PC-9 (cell line): ENCODE measurements around the gene UXS1. TPM values are rescaled to one million over a fixed set of nuclear protein-coding genes. Genes with fewer than 3 reads are reported as not detected.

Experiments
- BruUV-seq: library from RNA; stranded (reverse); fragments of 400-500 nt; replicated peaks from 2 replicates; lab custom pipeline; 2021; lab: Mats Ljungman, UMichigan
- CTCF ChIA-PET: fragments of 300-600 bp; sonication (Branson Sonifier 250); formaldehyde crosslinking; loops from one replicate; lab custom pipeline; 2022; ENCODE audit warnings: antibody characterized with exemption; lab: Charles Lee
- POLR2A ChIA-PET: fragments of 300-600 bp; sonication (Branson Sonifier 250); formaldehyde crosslinking; loops from one replicate; lab custom pipeline; 2022; ENCODE audit warnings: antibody characterized with exemption; ENCODE audit not compliant: unreplicated experiment; lab: Charles Lee
- DNase-seq, 2 experiments: peaks; one replicate each; pipeline versions ENCODE4 v3.0.0 to v3.0.0-alpha.2; 2015 to 2022; ENCODE audit warnings: mixed read lengths in 1 of 2
- H2AFZ ChIP-seq: fragments of 200-600 bp; sonication (generic); 2 replicates; pipeline ENCODE4 v1.8.1; 2017; ENCODE audit warnings: antibody characterized with exemption
- H3F3A ChIP-seq: fragments of 200-600 bp; sonication (generic); 2 replicates; pipeline ENCODE4 v1.8.1; 2017; ENCODE audit warnings: antibody characterized with exemption, mild to moderate bottlenecking, low read depth; ENCODE audit not compliant: insufficient read depth
- H3K27ac ChIP-seq: fragments of 200-600 bp; sonication (generic); 2 replicates; pipeline ENCODE4 v1.6.1; 2016; ENCODE audit warnings: mixed run types
- H3K27me3 ChIP-seq: fragments of 200-600 bp; sonication (generic); 2 replicates; pipeline ENCODE4 v1.6.1; 2016; ENCODE audit warnings: low read depth, mixed run types; ENCODE audit not compliant: insufficient read depth
- H3K36me3 ChIP-seq: fragments of 200-600 bp; sonication (generic); 2 replicates; pipeline ENCODE4 v1.6.1; 2016; ENCODE audit warnings: low read depth, mixed run types
- H3K4me1 ChIP-seq: fragments of 200-600 bp; sonication (generic); replicated peaks from 2 replicates; pipeline ENCODE4 v1.6.1; 2016; ENCODE audit warnings: mixed run types; ENCODE audit not compliant: insufficient read depth
- H3K4me2 ChIP-seq: fragments of 200-600 bp; sonication (generic); 2 replicates; pipeline ENCODE4 v1.6.1; 2017; ENCODE audit warnings: mixed run types
- H3K4me3 ChIP-seq: fragments of 200-600 bp; sonication (generic); 2 replicates; pipeline ENCODE4 v1.6.1; 2016; ENCODE audit warnings: mixed run types
- H3K79me2 ChIP-seq: fragments of 200-600 bp; sonication (generic); 2 replicates; pipeline ENCODE4 v1.6.1; 2017; ENCODE audit warnings: low read depth, mixed run types
- H3K9me2 ChIP-seq: fragments of 200-600 bp; sonication (generic); 2 replicates; pipeline ENCODE4 v1.8.1; 2017; ENCODE audit warnings: mild to moderate bottlenecking; ENCODE audit not compliant: insufficient read depth
- H3K9me3 ChIP-seq: fragments of 200-600 bp; sonication (generic); 2 replicates; pipeline ENCODE4 v1.8.1; 2016; ENCODE audit warnings: low read depth; ENCODE audit not compliant: insufficient read depth
- H4K20me1 ChIP-seq: fragments of 200-600 bp; sonication (generic); 2 replicates; pipeline ENCODE4 v1.8.1; 2017; ENCODE audit not compliant: insufficient read depth
- CTCF ChIP-seq: fragments of 200-600 bp; sonication (generic); conservative IDR thresholded peaks from 2 replicates; pipeline ENCODE4 v1.6.1; 2017; ENCODE audit warnings: mixed run types, antibody characterized with exemption, mild to moderate bottlenecking, moderate library complexity
- EZH2 ChIP-seq: fragments of 200-600 bp; sonication (generic); IDR thresholded peaks from 2 replicates; pipeline ENCODE4 v1.8.0; 2017; ENCODE audit warnings: antibody characterized with exemption, low read depth
- intact Hi-C: fragments of 100-400 bp; cut with micrococcal nuclease; formaldehyde crosslinking; loops from one replicate; pipeline ENCODE4 v1.10.0; 2022; ENCODE audit not compliant: unreplicated experiment
- total RNA-seq: library from RNA; stranded (reverse); gene quantifications from 2 replicates; pipeline ENCODE4 v1.2.3, GENCODE V29; 2021

The UXS1 gene
- total RNA-seq, 1 experiment from 2014 or later: 65.6 TPM

GRCh38 chr2:106106622-106107508 lies 87.2 kb downstream of the UXS1 start:
- ChIA-PET CTCF (no interaction called here), POLR2A (no interaction called here)
- Histone ChIP-seq H3K4me1 (no peaks in the 10 kb centered on the region), H3K27ac (no peak overlapping the region), H3K4me3 (no peak overlapping the region), H3K9me3 (no peaks in the 10 kb centered on the region), H3K4me2 (no peak overlapping the region), H3K9me2 (no peaks in the 10 kb centered on the region), H2AFZ (no peak overlapping the region), H3K27me3 (no peaks in the 10 kb centered on the region), H4K20me1 (no peaks in the 10 kb centered on the region), H3K36me3 (no peaks in the 10 kb centered on the region), H3F3A (no peaks in the 10 kb centered on the region), H3K79me2 (no peaks in the 10 kb centered on the region)
- intact Hi-C loops: loop anchor here (10.0 kb wide), 1 partner anchor 762 kb away; no protein-coding TSS in a partner anchor
- BruUV-seq: no TSS peak
- DNase-seq: no peak
- TF ChIP-seq CTCF (no peak), EZH2 (no peak)

- Histone ChIP-seq H3K27ac (no peak overlapping the region), H3F3A (no peaks in the 10 kb centered on the region), H3K9me2 (no peaks in the 10 kb centered on the region), H3K79me2 (no peaks in the 10 kb centered on the region), H3K4me2 (no peak overlapping the region), H3K4me3 (no peak overlapping the region), H3K27me3 (no peaks in the 10 kb centered on the region), H3K9me3 (no peaks in the 10 kb centered on the region), H4K20me1 (no peaks in the 10 kb centered on the region), H3K4me1 (no peaks in the 10 kb centered on the region), H2AFZ (no peak overlapping the region), H3K36me3 (no peaks in the 10 kb centered on the region)
- intact Hi-C loops: loop anchor here (10.0 kb wide), 1 partner anchor 761 kb away; no protein-coding TSS in a partner anchor
- BruUV-seq: no TSS peak
- no peak for DNase-seq
- ChIA-PET CTCF (interaction anchor here (0.8 kb wide), 1 partner anchor 68 kb away, joined by 3 read pairs; no protein-coding TSS in a partner anchor), POLR2A (no interaction called here)
- TF ChIP-seq CTCF (no peak), EZH2 (no peak)
Observed at GRCh38 chr2:106105151-106105922, 88.8 kb downstream of the UXS1 start.

GRCh38 chr2:106104332-106105062 lies 89.6 kb downstream of the UXS1 start:
- no peaks in the 10 kb centered on the region for H3K9me2 ChIP-seq
- no peaks in the 10 kb centered on the region for H3K79me2 ChIP-seq
- no peaks in the 10 kb centered on the region for H3K27me3 ChIP-seq
- no peaks in the 10 kb centered on the region for H3K4me1 ChIP-seq
- ChIA-PET POLR2A (no interaction called here), CTCF (interaction anchor here (0.8 kb wide), 1 partner anchor 69 kb away, joined by 3 read pairs; no protein-coding TSS in a partner anchor)
- no peaks in the 10 kb centered on the region for H3K9me3 ChIP-seq
- H3F3A ChIP-seq: no peaks in the 10 kb centered on the region
- H3K36me3 ChIP-seq: no peaks in the 10 kb centered on the region
- H4K20me1 ChIP-seq: no peaks in the 10 kb centered on the region
- H3K4me2 ChIP-seq: no peak overlapping the region
- no peak overlapping the region for H3K4me3 ChIP-seq
- BruUV-seq: no TSS peak
- peak in 1 of 2 experiments; percentile 54 for DNase-seq
- H2AFZ ChIP-seq: no peak overlapping the region
- TF ChIP-seq CTCF: peak; percentile 99
- TF ChIP-seq EZH2: no peak
- no peak overlapping the region for H3K27ac ChIP-seq
- intact Hi-C loops: loop anchor here (5.0 to 10.0 kb wide), 2 partner anchors 478 to 760 kb away; no protein-coding TSS in a partner anchor
